Panc1 (cell line): ENCODE data around the gene LRBA. TPM values are rescaled to one million over a fixed set of nuclear protein-coding genes. Genes with fewer than 3 reads are reported as not detected.

Source experiments
- ATAC-seq: fragments of 200-7000 bp; cut with Tn5 transposase; 2 replicates; pipeline ENCODE4 v1.9.1; 2020; ENCODE audit warnings: mild to moderate bottlenecking, moderate library complexity
- BruUV-seq: library from RNA; stranded (reverse); fragments of 400-500 nt; replicated peaks from 2 replicates; lab custom pipeline; 2021; lab: Mats Ljungman, UMichigan
- CTCF ChIA-PET: fragments of 300-600 bp; sonication (Branson Sonifier 250); formaldehyde crosslinking; loops from one replicate; lab custom pipeline; 2022; ENCODE audit warnings: antibody characterized with exemption; lab: Charles Lee
- POLR2A ChIA-PET: fragments of 300-600 bp; sonication (Branson Sonifier 250); formaldehyde crosslinking; loops from one replicate; lab custom pipeline; 2022; ENCODE audit warnings: antibody characterized with exemption; lab: Charles Lee
- DNase-seq: peaks from one replicate; pipeline ENCODE4 v3.0.0-alpha.2; 2010; ENCODE audit warnings: low read depth, low spot score
- H3K27ac ChIP-seq: 2 replicates; pipeline ENCODE4 v1.5.1; 2011; ENCODE audit warnings: mild to moderate bottlenecking, low read length, inconsistent platforms
- H3K27me3 ChIP-seq: fragments of 200-500 bp; sonication (Bioruptor generic); 2 replicates; pipeline ENCODE4 v1.6.0; 2014; ENCODE audit warnings: low read length, inconsistent platforms; ENCODE audit not compliant: control insufficient read depth, insufficient read depth
- H3K36me3 ChIP-seq: fragments of 200-500 bp; sonication (Bioruptor generic); 2 replicates; pipeline ENCODE4 v1.5.1; 2014; ENCODE audit warnings: inconsistent platforms, mild to moderate bottlenecking, low read length, moderate library complexity; ENCODE audit not compliant: control insufficient read depth, insufficient read depth
- H3K4me1 ChIP-seq: 2 replicates; pipeline ENCODE4 v1.5.1; 2011; ENCODE audit warnings: inconsistent platforms, mild to moderate bottlenecking, low read length, moderate library complexity; ENCODE audit not compliant: control insufficient read depth, insufficient read depth
- H3K4me3 ChIP-seq, 2 experiments: 2 replicates each; pipeline ENCODE4 v1.5.1; 2011 to 2012; ENCODE audit warnings: low read depth in 2 of 2, low read length in 2 of 2, mild to moderate bottlenecking in 2 of 2, inconsistent platforms in 1 of 2, moderate library complexity in 1 of 2
- H3K9me3 ChIP-seq: fragments of 200-500 bp; sonication (Bioruptor generic); 2 replicates; pipeline ENCODE4 v1.5.1; 2014; ENCODE audit warnings: low read depth, mild to moderate bottlenecking, inconsistent platforms, low read length, moderate library complexity; ENCODE audit not compliant: control insufficient read depth, insufficient read depth
- CTCF ChIP-seq: fragments of 450-650 bp; IDR thresholded peaks from 2 replicates; pipeline ENCODE4 v1.5.1; 2017; ENCODE audit warnings: mild to moderate bottlenecking
- POLR2AphosphoS5 ChIP-seq: IDR thresholded peaks from 2 replicates; pipeline ENCODE4 v1.6.1; 2012; ENCODE audit warnings: mild to moderate bottlenecking, low read depth, low read length, moderate library complexity
- REST ChIP-seq, 2 experiments: IDR thresholded peaks; 2 replicates each; pipeline ENCODE4 v1.6.1; 2011 to 2012; ENCODE audit warnings: low read depth in 2 of 2, control low read depth in 1 of 2, low read length in 1 of 2, mild to moderate bottlenecking in 1 of 2, moderate library complexity in 1 of 2; ENCODE audit not compliant: insufficient read depth in 1 of 2
- SIN3A ChIP-seq: IDR thresholded peaks from 2 replicates; pipeline ENCODE4 v1.6.1; 2012; ENCODE audit warnings: low read depth, mild to moderate bottlenecking, low read length, moderate library complexity, borderline replicate concordance; ENCODE audit not compliant: insufficient read depth
- TCF7L2 ChIP-seq: IDR thresholded peaks from 2 replicates; pipeline ENCODE4 v1.6.1; 2011; ENCODE audit warnings: mild to moderate bottlenecking, low read depth, low read length, inconsistent platforms
- in situ Hi-C: cut with HindIII; loops from 2 replicates; pipeline ENCODE4 v1.10.0; 2016; ENCODE audit warnings: low sequenced_read_pairs, low pct_unique_long_range_greater_than_20kb
- intact Hi-C: fragments of 100-400 bp; cut with micrococcal nuclease; formaldehyde crosslinking; loops from one replicate; pipeline ENCODE4 v1.10.0; 2022; ENCODE audit not compliant: unreplicated experiment
- total RNA-seq: library from RNA; stranded (reverse); gene quantifications from one replicate; pipeline ENCODE4 v1.2.1, GENCODE V29; 2021; ENCODE audit not compliant: unreplicated experiment

Gene LRBA
- total RNA-seq, 1 experiment from 2014 or later = 26.4 TPM

- Histone ChIP-seq H3K27me3 (no peaks in the 10 kb centered on the region), H3K27ac (no peak overlapping the region), H3K9me3 (no peaks in the 10 kb centered on the region), H3K4me1 (no peaks in the 10 kb centered on the region), H3K4me3 (no peak overlapping the region), H3K36me3 (no peaks in the 10 kb centered on the region; the same call in 1 of the 2 replicates)
- DNase-seq = no peak
- in situ Hi-C loops (no loop called here), intact Hi-C loops (no loop called here)
- ChIA-PET POLR2A (no interaction called here), CTCF (no interaction called here)
- no TSS peak for BruUV-seq
- no peak for ATAC-seq
- TF ChIP-seq POLR2AphosphoS5 (no peak), SIN3A (no peak), TCF7L2 (no peak), CTCF (no peak), REST (IDR thresholded peaks at IDR 0.05; ENCODE audit: insufficient read depth in 1 of 2, low read depth in 2 of 2, low read length in 1 of 2) (no peak)
Measured at GRCh38 chr4:150931796-150932195, 83.3 kb downstream of the LRBA start.

- in situ Hi-C loops = no loop called here
- Histone ChIP-seq H3K4me1 (no peaks in the 10 kb centered on the region), H3K27ac (no peak overlapping the region), H3K36me3 (no peaks in the 10 kb centered on the region; the same call in 1 of the 2 replicates), H3K9me3 (no peaks in the 10 kb centered on the region), H3K27me3 (no peaks in the 10 kb centered on the region), H3K4me3 (no peak overlapping the region)
- ChIA-PET CTCF (no interaction called here), POLR2A (no interaction called here)
- no peak for ATAC-seq
- TF ChIP-seq CTCF (no peak), TCF7L2 (no peak), SIN3A (no peak), REST (IDR thresholded peaks at IDR 0.05; ENCODE audit: insufficient read depth in 1 of 2, low read depth in 2 of 2, low read length in 1 of 2) (no peak), POLR2AphosphoS5 (no peak)
- DNase-seq = no peak
- no TSS peak for BruUV-seq
- intact Hi-C loops = no loop called here
Measured at GRCh38 chr4:150931005-150931404, 84.1 kb downstream of the LRBA start.
